Measurements from ENCODE around the gene PPP4C.
A peak's percentile ranks its signal among the peaks of the same experiment; 100 is the strongest.

The PPP4C gene

GRCh38 chr16:30054451-30054850, 21.3 kb upstream of the PPP4C start:
- no peak overlapping the region for H3K27ac ChIP-seq
- DNase-seq (ENCODE audit: low read depth, low spot score) = no peak

- DNase-seq (ENCODE audit: low read depth, low spot score) = peak; percentile 58
- peak overlapping the region; percentile 34 for H3K27ac ChIP-seq
Measured at GRCh38 chr16:30054959-30055553, 20.7 kb upstream of the PPP4C start.

DNA sequence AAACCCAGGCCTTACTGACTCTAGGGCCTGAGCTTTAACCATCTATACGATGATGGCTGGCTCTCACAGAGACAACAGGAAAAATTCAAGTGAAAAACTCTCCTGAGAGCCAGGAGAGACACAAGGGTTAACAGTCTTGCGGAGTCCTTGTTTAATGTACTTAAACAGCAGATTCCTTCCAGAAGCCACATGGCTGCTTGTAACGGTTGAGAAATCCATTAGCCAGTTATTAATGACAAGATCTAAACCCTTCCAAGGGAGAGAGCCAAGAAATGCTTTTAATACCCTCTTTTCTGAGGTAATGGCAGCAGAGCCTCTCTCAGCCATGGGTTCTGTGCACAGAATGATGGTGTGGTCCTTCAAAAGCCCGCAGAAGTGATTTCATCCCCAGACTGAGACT, 15.4 kb upstream of the PPP4C start:
- no peak overlapping the region for H3K27ac ChIP-seq
- no peak for DNase-seq (ENCODE audit: low read depth, low spot score)

DNA sequence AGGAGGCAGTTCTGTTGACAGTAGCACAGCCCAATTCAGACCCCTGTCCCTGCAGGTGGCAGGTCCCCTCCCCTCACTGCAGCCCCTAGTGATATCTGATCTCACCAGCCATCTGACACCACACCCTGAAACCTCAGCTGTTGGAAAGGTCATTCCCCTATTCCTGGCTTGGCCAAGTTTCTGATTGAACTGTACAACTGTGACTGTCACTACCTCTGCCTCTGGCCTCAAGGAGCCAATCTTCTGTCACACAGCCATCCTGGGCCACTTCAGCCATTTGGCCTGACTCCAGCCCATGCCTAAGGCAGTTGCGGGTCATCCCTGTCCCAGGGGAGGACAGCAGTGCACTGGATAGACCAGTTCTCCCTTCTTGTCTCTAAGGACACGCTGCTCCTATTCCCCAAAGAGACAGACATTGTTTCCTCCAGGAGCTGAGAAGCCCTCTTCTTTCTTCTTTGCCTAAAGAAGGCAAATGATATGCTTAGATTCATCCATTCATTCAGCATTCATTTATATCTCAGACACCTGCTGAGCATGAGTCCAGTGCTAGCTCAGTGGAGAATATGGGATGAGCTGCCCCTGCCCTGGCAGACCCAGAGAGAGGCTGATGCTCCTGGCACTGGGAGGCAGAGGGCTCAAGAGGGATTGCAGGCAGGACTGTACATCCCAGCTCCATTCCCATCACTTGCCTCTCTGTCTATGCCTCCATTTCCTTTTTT, 14.8 kb upstream of the PPP4C start:
- H3K27ac ChIP-seq = no peak overlapping the region
- no peak for DNase-seq (ENCODE audit: low read depth, low spot score)

GRCh38 chr16:30063278-30063892, 12.4 kb upstream of the PPP4C start:
- peak overlapping the region; percentile 95 for H3K27ac ChIP-seq
- no peak for DNase-seq (ENCODE audit: low read depth, low spot score)

GRCh38 chr16:30063893-30064728, 11.7 kb upstream of the PPP4C start:
- no peak for DNase-seq (ENCODE audit: low read depth, low spot score)
- peak overlapping the region; percentile 95 for H3K27ac ChIP-seq

GRCh38 chr16:30064729-30065101, 11.1 kb upstream of the PPP4C start:
- peak overlapping the region; percentile 95 for H3K27ac ChIP-seq
- DNase-seq (ENCODE audit: low read depth, low spot score) = no peak

GRCh38 chr16:30065102-30065942, 10.5 kb upstream of the PPP4C start, which contains the start of gene ALDOA:
Gene ALDOA (plus strand): TSS chr16:30065760. CDS start chr16:30066898, 1,138 bp downstream.
- H3K27ac ChIP-seq = peak within 1 kb of the TSS; percentile 95

GRCh38 chr16:30065943-30066760, 9.6 kb upstream of the PPP4C start:
- H3K27ac ChIP-seq = peak overlapping the region; percentile 95
- DNase-seq (ENCODE audit: low read depth, low spot score) = no peak

More at GRCh38 chr16:30065102-30065942, 10.5 kb upstream of the PPP4C start, which contains the start of gene ALDOA:
- peak; percentile 96 for DNase-seq (ENCODE audit: low read depth, low spot score)

DNA sequence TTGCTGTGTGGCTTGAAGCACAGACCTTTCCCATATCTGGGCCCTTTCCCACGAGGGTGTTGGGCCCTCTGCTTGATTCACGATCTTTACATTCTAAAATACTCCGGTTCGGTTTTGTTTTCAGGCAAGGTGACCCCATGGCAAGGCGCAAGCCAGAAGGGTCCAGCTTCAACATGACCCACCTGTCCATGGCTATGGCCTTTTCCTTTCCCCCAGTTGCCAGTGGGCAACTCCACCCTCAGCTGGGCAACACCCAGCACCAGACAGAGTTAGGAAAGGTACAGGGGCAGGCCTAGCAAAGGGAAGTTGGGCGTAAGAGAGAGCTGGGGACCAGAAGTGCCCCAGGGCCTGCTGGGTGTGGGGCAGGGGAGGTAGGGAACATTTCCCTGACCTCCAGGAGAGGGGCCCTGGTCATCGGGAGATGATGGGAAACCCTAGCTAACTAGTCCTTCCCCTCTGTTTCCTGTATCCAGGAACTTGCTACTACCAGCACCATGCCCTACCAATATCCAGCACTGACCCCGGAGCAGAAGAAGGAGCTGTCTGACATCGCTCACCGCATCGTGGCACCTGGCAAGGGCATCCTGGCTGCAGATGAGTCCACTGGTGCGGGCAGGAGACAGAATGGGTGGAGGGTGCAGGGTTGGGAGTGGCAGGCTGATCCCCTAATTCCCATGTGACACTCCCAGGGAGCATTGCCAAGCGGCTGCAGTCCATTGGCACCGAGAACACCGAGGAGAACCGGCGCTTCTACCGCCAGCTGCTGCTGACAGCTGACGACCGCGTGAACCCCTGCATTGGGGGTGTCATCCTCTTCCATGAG, 8.8 kb upstream of the PPP4C start:
- H3K27ac ChIP-seq = peak overlapping the region; percentile 95
- no peak for DNase-seq (ENCODE audit: low read depth, low spot score)

- no peak for DNase-seq (ENCODE audit: low read depth, low spot score)
- H3K27ac ChIP-seq = peak overlapping the region; percentile 95
Measured at GRCh38 chr16:30067584-30067916, 8.2 kb upstream of the PPP4C start.

- DNase-seq (ENCODE audit: low read depth, low spot score) = no peak
- H3K27ac ChIP-seq = peak overlapping the region; percentile 95
Measured at GRCh38 chr16:30068333-30068732, 7.5 kb upstream of the PPP4C start.

DNA sequence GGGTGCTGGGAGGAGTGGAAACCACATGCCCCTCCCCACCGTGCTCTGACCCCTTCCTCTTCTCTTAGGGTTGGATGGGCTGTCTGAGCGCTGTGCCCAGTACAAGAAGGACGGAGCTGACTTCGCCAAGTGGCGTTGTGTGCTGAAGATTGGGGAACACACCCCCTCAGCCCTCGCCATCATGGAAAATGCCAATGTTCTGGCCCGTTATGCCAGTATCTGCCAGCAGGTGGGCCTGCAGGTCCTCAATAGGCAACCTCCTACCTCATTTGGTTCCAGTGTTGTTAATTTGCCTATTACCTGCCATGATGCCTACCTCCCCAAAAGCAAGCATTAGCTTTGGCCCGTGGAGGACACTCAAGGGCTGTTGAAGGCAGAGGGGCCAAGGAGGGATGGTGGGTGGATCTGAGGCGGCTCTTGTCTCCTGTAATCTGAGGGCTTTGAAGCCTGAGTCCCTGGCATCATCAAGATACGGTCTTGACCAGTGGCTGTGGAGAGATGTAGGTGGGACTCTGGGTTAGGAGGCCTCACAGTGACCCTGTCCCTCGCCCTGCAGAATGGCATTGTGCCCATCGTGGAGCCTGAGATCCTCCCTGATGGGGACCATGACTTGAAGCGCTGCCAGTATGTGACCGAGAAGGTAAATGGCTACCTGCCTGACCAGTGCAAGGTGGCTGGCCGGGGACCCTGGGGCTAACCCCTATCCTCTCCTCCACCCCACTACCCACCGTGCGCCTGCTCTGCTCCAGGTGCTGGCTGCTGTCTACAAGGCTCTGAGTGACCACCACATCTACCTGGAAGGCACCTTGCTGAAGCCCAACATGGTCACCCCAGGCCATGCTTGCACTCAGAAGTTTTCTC, 6.8 kb upstream of the PPP4C start:
- no peak for DNase-seq (ENCODE audit: low read depth, low spot score)
- peak overlapping the region; percentile 95 for H3K27ac ChIP-seq

- no peak for DNase-seq (ENCODE audit: low read depth, low spot score)
- H3K27ac ChIP-seq = peak overlapping the region; percentile 25
Measured at GRCh38 chr16:30069611-30070462, 6.0 kb upstream of the PPP4C start.

DNA sequence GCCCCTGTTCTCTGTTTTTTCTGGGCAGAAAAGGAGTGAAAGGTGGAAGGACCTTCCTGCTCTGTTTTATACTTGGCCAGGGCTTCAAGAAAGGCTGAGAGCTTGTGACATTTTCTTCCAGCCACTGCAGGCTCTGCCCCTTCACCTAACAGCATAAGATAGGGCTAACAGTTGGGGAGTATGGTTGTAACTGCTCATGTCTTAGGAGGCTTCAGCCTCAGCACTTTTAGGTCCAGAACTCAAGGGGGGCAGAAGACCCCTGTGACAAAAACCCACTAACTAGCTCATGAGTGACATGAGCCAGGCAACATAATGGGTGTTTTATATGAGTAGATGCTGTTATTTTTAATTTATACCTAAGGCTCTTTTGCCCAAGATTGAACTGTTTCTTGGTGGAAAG, 5.3 kb upstream of the PPP4C start:
- peak overlapping the region; percentile 25 for H3K27ac ChIP-seq
- DNase-seq (ENCODE audit: low read depth, low spot score) = no peak

GRCh38 chr16:30076276-30076791, 540 bp downstream of the PPP4C start:
- DNase-seq (ENCODE audit: low read depth, low spot score) = no peak
- H3K27ac ChIP-seq = peak overlapping the region; percentile 90

All from epithelial cell of prostate (primary cell).